ENCODE measurements around the gene CRLF3. TPM values are rescaled to one million over a fixed set of nuclear protein-coding genes. Genes with fewer than 3 reads are reported as not detected.
"Not testable (repeated sequence)": the region's sequence is repeated elsewhere in the genome, so short reads cannot be mapped to it uniquely, and the experiment has no call there.

The CRLF3 gene
- total RNA-seq, 2 experiments from 2014 or later: 47.1 to 47.7 TPM

DNA sequence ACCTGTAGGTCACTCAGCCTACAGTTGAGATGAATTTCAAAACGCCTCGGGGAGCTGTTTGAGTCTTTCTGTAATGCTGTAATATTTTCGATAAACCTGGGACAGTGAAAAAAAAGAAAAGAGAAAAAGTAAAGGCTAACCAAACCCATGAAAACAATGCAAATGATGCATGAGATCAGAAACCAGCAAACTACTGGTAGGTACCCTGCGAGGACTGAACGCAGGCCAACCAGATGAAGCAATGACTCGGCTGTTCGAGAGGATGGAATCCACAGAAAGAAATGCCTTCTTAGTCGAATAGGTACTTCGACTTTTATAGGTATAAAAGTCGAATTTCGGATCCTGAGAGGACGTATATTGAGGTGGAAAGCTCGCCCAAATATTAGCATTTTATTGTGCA is 6.8 kb upstream of the CRLF3 start:
- H3K36me3 Mint-ChIP-seq (ENCODE audit: low read depth): peaks cover 19% of the 10 kb centered on the region
- H3K4me1 Mint-ChIP-seq (ENCODE audit: low read depth): peaks cover 23% of the 10 kb centered on the region
- peak; percentile 55 for DNase-seq
- CTCF ChIA-PET: interaction anchor here (0.6 to 1.0 kb wide), 5 partner anchors 11 to 489 kb away, joined by 3 to 4 read pairs (median 4); no protein-coding TSS in a partner anchor
- intact Hi-C loops (cut with micrococcal nuclease): loop anchor here (1.0 to 5.0 kb wide), 3 partner anchors 76 to 715 kb away; partner anchors contain the start of genes NSRP1 and TEFM
- no peaks in the 10 kb centered on the region for H3K9me3 Mint-ChIP-seq
- H3K27ac Mint-ChIP-seq: peak overlapping the region; percentile 90
- H3K4me3 Mint-ChIP-seq: peak overlapping the region; percentile 97
- H3K27me3 Mint-ChIP-seq (ENCODE audit: low read depth): no peaks in the 10 kb centered on the region

DNA sequence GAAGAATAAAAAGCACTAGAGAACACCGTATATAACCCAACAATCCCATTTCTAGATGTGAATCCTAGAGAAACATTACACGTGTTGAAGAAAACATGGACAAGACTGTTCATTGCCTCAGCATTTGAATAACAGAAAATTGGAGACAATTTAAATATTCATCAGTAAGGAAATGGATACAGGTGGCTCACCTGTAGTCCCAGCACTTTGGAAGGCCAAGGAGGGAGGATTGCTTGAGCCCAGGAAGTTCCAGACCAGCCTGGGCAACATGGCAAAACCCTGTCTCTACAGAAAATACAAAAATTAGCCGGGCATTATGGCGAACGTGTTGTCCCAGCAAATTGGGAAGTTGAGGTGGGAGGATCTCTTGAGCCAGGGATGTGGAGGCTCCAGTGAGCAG is 4.5 kb upstream of the CRLF3 start:
- H3K27ac Mint-ChIP-seq: no peak overlapping the region
- intact Hi-C loops (cut with micrococcal nuclease): no loop called here
- H3K4me3 Mint-ChIP-seq: no peak overlapping the region
- peaks cover 25% of the 10 kb centered on the region for H3K4me1 Mint-ChIP-seq (ENCODE audit: low read depth)
- H3K27me3 Mint-ChIP-seq (ENCODE audit: low read depth): no peaks in the 10 kb centered on the region
- no peaks in the 10 kb centered on the region for H3K9me3 Mint-ChIP-seq
- peaks cover 4% of the 10 kb centered on the region for H3K36me3 Mint-ChIP-seq (ENCODE audit: low read depth)
- CTCF ChIA-PET: interaction anchor here (1.0 kb wide), 1 partner anchor 18 kb away, joined by 3 read pairs; no protein-coding TSS in a partner anchor
- DNase-seq: no peak

GRCh38 chr17:30827082-30827481 is 2.6 kb upstream of the CRLF3 start:
- CTCF ChIA-PET: interaction anchor here (0.6 to 8.5 kb wide), 6 partner anchors 19 to 62 kb away, joined by 3 to 170 read pairs (median 8); no protein-coding TSS in a partner anchor
- peaks cover under 1% of the 10 kb centered on the region for H3K36me3 Mint-ChIP-seq (ENCODE audit: low read depth)
- no peak overlapping the region for H3K4me3 Mint-ChIP-seq
- intact Hi-C loops (cut with micrococcal nuclease): no loop called here
- no peak overlapping the region for H3K27ac Mint-ChIP-seq
- peaks cover 22% of the 10 kb centered on the region for H3K4me1 Mint-ChIP-seq (ENCODE audit: low read depth)
- H3K9me3 Mint-ChIP-seq: no peaks in the 10 kb centered on the region
- H3K27me3 Mint-ChIP-seq (ENCODE audit: low read depth): no peaks in the 10 kb centered on the region
- DNase-seq: no peak

DNA sequence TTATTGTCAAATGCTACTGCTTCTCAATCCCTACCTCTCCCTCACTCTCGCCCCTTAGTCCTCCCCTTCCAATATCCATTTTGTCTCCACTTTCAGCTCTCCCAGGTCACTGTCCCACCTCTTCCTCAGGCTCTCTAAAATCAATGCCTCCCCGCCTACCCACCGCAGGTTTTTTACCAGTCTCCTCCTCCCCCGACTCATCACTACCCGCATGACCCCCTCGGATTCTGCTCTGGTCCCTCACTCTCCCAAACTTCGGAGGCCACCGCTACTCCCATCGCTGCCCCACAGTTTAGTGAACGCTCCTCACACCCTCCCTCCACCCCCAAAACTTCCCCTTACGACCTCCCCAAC is 513 bp downstream of the CRLF3 start:
- Mint-ChIP-seq H3K27me3 (ENCODE audit: low read depth) (no peaks in the 10 kb centered on the region), H3K27ac (peak overlapping the region; percentile 94), H3K9me3 (no peaks in the 10 kb centered on the region), H3K4me1 (ENCODE audit: low read depth) (peaks cover 45% of the 10 kb centered on the region), H3K4me3 (peak overlapping the region; percentile 85), H3K36me3 (ENCODE audit: low read depth) (peaks cover 5% of the 10 kb centered on the region)
- CTCF ChIA-PET: interaction anchor here (0.6 to 8.5 kb wide), 7 partner anchors 9 to 235 kb away, joined by 3 to 170 read pairs (median 4); no protein-coding TSS in a partner anchor
- intact Hi-C loops (cut with micrococcal nuclease): loop anchor here (1.0 to 5.0 kb wide), 9 partner anchors 8 to 707 kb away; partner anchors contain the start of genes NSRP1 and TMIGD1
- peak; percentile 47 for DNase-seq

GRCh38 chr17:30823421-30823820 is 1.1 kb downstream of the CRLF3 start:
- peaks cover 50% of the 10 kb centered on the region for H3K4me1 Mint-ChIP-seq (ENCODE audit: low read depth)
- no peaks in the 10 kb centered on the region for H3K9me3 Mint-ChIP-seq
- H3K4me3 Mint-ChIP-seq: peak overlapping the region; percentile 85
- CTCF ChIA-PET: interaction anchor here (1.0 to 8.5 kb wide), 4 partner anchors 9 to 27 kb away, joined by 3 to 170 read pairs (median 8); no protein-coding TSS in a partner anchor
- no peaks in the 10 kb centered on the region for H3K27me3 Mint-ChIP-seq (ENCODE audit: low read depth)
- peaks cover 11% of the 10 kb centered on the region for H3K36me3 Mint-ChIP-seq (ENCODE audit: low read depth)
- H3K27ac Mint-ChIP-seq: peak overlapping the region; percentile 94
- intact Hi-C loops (cut with micrococcal nuclease): loop anchor here (1.0 to 5.0 kb wide), 6 partner anchors 43 to 706 kb away; partner anchors contain the start of genes NSRP1 and TMIGD1
- no peak for DNase-seq

GRCh38 chr17:30822919-30823318 is 1.6 kb downstream of the CRLF3 start:
- H3K4me3 Mint-ChIP-seq: peak overlapping the region; percentile 85
- intact Hi-C loops (cut with micrococcal nuclease): loop anchor here (1.0 to 5.0 kb wide), 6 partner anchors 43 to 706 kb away; partner anchors contain the start of genes NSRP1 and TMIGD1
- H3K27me3 Mint-ChIP-seq (ENCODE audit: low read depth); H3K9me3 Mint-ChIP-seq: not testable (repeated sequence)
- H3K4me1 Mint-ChIP-seq (ENCODE audit: low read depth): peaks cover 53% of the 10 kb centered on the region
- CTCF ChIA-PET: interaction anchor here (8.5 kb wide), 1 partner anchor 15 kb away, joined by 170 read pairs; no protein-coding TSS in a partner anchor
- DNase-seq: peak; percentile 39
- H3K27ac Mint-ChIP-seq: peak overlapping the region; percentile 98
- peaks cover 14% of the 10 kb centered on the region for H3K36me3 Mint-ChIP-seq (ENCODE audit: low read depth)

DNA sequence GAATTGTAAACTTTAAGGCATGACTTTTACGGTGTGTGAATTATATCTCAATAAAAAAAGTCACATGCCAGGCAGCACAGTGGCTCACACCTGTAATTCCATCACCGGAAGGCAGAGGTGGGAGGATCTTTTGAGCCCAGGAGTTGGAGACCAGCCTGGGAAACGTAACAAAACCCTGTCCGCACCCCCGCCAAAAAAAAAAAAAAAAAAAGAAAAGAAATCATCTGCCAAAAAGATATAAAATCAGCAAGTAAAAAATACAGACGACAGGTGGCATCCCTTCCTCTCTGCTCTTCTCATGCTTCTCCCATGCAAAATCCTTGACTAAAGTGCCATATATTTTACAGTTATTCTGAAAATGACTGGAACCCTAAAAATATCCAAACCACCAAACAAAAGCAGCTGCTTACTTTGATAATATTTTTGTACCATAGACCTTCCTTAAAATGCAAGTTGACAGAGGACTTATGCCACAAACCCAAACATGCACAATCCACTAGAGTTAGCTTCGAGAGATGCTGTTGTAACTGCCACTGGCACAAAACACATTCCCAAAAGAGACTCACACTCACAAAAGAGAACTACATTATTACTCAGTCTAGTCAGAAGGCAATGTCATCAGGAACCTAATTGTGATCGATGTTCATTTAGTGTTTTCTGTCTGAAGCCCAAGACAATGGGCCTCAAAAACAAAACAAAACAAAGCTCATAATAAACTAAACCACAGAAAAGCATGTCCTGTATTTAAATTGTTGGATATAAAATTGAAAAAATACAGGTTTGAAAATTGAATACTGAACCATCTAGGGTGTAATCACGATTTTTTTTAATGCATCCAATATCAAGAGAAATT is 2.4 kb downstream of the CRLF3 start:
- H3K9me3 Mint-ChIP-seq: no peaks in the 10 kb centered on the region
- H3K27me3 Mint-ChIP-seq (ENCODE audit: low read depth): no peaks in the 10 kb centered on the region
- peak; percentile 49 for DNase-seq
- peak overlapping the region; percentile 98 for H3K27ac Mint-ChIP-seq
- H3K36me3 Mint-ChIP-seq (ENCODE audit: low read depth): peaks cover 16% of the 10 kb centered on the region
- H3K4me1 Mint-ChIP-seq (ENCODE audit: low read depth): peaks cover 54% of the 10 kb centered on the region
- H3K4me3 Mint-ChIP-seq: peak overlapping the region; percentile 85
- intact Hi-C loops (cut with micrococcal nuclease): loop anchor here (1.0 to 5.0 kb wide), 7 partner anchors 26 to 705 kb away; partner anchors contain the start of genes NSRP1 and TMIGD1
- CTCF ChIA-PET: interaction anchor here (8.5 kb wide), 1 partner anchor 14 kb away, joined by 170 read pairs; no protein-coding TSS in a partner anchor

- peak; percentile 50 for DNase-seq
- Mint-ChIP-seq H3K4me3 (peak overlapping the region; percentile 85), H3K36me3 (ENCODE audit: low read depth) (peaks cover 19% of the 10 kb centered on the region), H3K27me3 (ENCODE audit: low read depth) (no peaks in the 10 kb centered on the region), H3K9me3 (no peaks in the 10 kb centered on the region), H3K27ac (peak overlapping the region; percentile 98), H3K4me1 (ENCODE audit: low read depth) (peaks cover 57% of the 10 kb centered on the region)
- intact Hi-C loops (cut with micrococcal nuclease): loop anchor here (5.0 kb wide), 5 partner anchors 88 to 703 kb away; partner anchors contain the start of genes NSRP1 and TMIGD1
- CTCF ChIA-PET: interaction anchor here (1.4 to 8.5 kb wide), 3 partner anchors 11 to 24 kb away, joined by 4 to 170 read pairs (median 6); no protein-coding TSS in a partner anchor
These were observed 4.4 kb downstream of the CRLF3 start for GRCh38 chr17:30819971-30820705.

- Mint-ChIP-seq H3K9me3 (no peaks in the 10 kb centered on the region), H3K27ac (peak overlapping the region; percentile 65), H3K4me1 (ENCODE audit: low read depth) (peaks cover 63% of the 10 kb centered on the region), H3K36me3 (ENCODE audit: low read depth) (peaks cover 19% of the 10 kb centered on the region), H3K27me3 (ENCODE audit: low read depth) (no peaks in the 10 kb centered on the region), H3K4me3 (no peak overlapping the region)
- CTCF ChIA-PET: interaction anchor here (0.7 to 1.4 kb wide), 2 partner anchors 9 to 34 kb away, joined by 3 to 5 read pairs; no protein-coding TSS in a partner anchor
- DNase-seq: no peak
- intact Hi-C loops (cut with micrococcal nuclease): no loop called here
These were observed 8.3 kb downstream of the CRLF3 start for GRCh38 chr17:30816165-30816564.

DNA sequence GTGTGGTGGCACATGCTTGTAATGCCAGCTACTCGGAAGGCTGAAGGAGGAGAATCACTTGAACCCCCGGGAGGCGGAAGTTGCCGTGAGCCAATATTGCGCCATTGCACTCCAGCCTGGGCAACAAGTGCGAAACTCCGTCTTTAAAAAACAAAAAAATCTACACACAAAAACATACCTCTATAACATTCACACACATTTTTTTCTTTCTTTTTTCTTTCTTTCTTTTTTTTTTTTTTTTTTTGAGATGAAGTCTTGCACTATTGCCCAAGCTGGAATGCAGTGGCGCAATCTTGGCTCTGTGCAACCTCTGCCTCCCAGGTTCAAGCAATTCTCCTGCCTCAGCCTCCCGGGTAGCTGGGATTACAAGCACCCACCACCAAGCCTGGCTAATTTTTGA is 9.6 kb downstream of the CRLF3 start:
- Mint-ChIP-seq H3K36me3 (ENCODE audit: low read depth) (peaks cover 19% of the 10 kb centered on the region), H3K27ac (peak overlapping the region; percentile 18), H3K4me1 (ENCODE audit: low read depth) (peaks cover 61% of the 10 kb centered on the region)
- DNase-seq; H3K9me3 Mint-ChIP-seq; intact Hi-C loops (cut with micrococcal nuclease); H3K27me3 Mint-ChIP-seq (ENCODE audit: low read depth); H3K4me3 Mint-ChIP-seq: not testable (repeated sequence)
- CTCF ChIA-PET: interaction anchor here (0.8 kb wide), 1 partner anchor 9 kb away, joined by 3 read pairs; the partner anchor contains the start of gene CRLF3

GRCh38 chr17:30814236-30814635 is 10.3 kb downstream of the CRLF3 start:
- Mint-ChIP-seq H3K36me3 (ENCODE audit: low read depth) (peaks cover 20% of the 10 kb centered on the region), H3K27ac (peak overlapping the region; percentile 18), H3K4me1 (ENCODE audit: low read depth) (peaks cover 61% of the 10 kb centered on the region)
- H3K27me3 Mint-ChIP-seq (ENCODE audit: low read depth); H3K4me3 Mint-ChIP-seq; intact Hi-C loops (cut with micrococcal nuclease); H3K9me3 Mint-ChIP-seq; DNase-seq: not testable (repeated sequence)
- CTCF ChIA-PET: interaction anchor here (0.6 to 0.8 kb wide), 2 partner anchors 10 to 12 kb away, joined by 3 to 8 read pairs; partner anchors contain the start of gene CRLF3

Measured in activated naive CD4-positive, alpha-beta T cell treated with anti-CD3 and anti-CD28 coated beads for 36 hours (primary cell).